ENCODE results near the gene SLC41A3.
"Not testable (repeated sequence)": the region's sequence is repeated elsewhere in the genome, so short reads cannot be mapped to it uniquely, and the experiment has no call there.

SLC41A3 gene

GRCh38 chr3:126051234-126051633 is 32.7 kb downstream of the SLC41A3 start:
- no peak for DNase-seq

- no peak for DNase-seq
These were observed 33.3 kb downstream of the SLC41A3 start for GRCh38 chr3:126050626-126051025.

GRCh38 chr3:126050050-126050392 is 33.9 kb downstream of the SLC41A3 start:
- DNase-seq, result no peak

- no peak for DNase-seq
These were observed 34.5 kb downstream of the SLC41A3 start for GRCh38 chr3:126049289-126050049.

- no peak for DNase-seq
These were observed 43.5 kb downstream of the SLC41A3 start for GRCh38 chr3:126040386-126040785.

- no peak for DNase-seq
These were observed 44.1 kb downstream of the SLC41A3 start for GRCh38 chr3:126039870-126040269.

GRCh38 chr3:126038791-126039190 is 45.1 kb downstream of the SLC41A3 start:
- DNase-seq, result not testable (repeated sequence)

- no peak for DNase-seq
These were observed 47.8 kb downstream of the SLC41A3 start for GRCh38 chr3:126036056-126036549.

GRCh38 chr3:126035362-126036050 is 48.4 kb downstream of the SLC41A3 start:
- DNase-seq, result no peak

- no peak for DNase-seq
These were observed 49.2 kb downstream of the SLC41A3 start for GRCh38 chr3:126034481-126035361.

GRCh38 chr3:126033765-126034164 is 50.2 kb downstream of the SLC41A3 start:
- no peak for DNase-seq

- no peak for DNase-seq
These were observed 50.7 kb downstream of the SLC41A3 start for GRCh38 chr3:126033051-126033745.

- no peak for DNase-seq
These were observed 51.9 kb downstream of the SLC41A3 start for GRCh38 chr3:126031981-126032471.

- no peak for DNase-seq
These were observed 53.5 kb downstream of the SLC41A3 start for GRCh38 chr3:126030455-126030854.

- no peak for DNase-seq
These were observed 54.7 kb downstream of the SLC41A3 start for GRCh38 chr3:126029241-126029640.

GRCh38 chr3:126028096-126028495 is 55.8 kb downstream of the SLC41A3 start:
- no peak for DNase-seq

GRCh38 chr3:126026761-126027160 is 57.2 kb downstream of the SLC41A3 start:
- DNase-seq, result no peak

- DNase-seq, result no peak
These were observed 57.6 kb downstream of the SLC41A3 start for GRCh38 chr3:126026277-126026751.

- DNase-seq, result no peak
These were observed 58.1 kb downstream of the SLC41A3 start for GRCh38 chr3:126025862-126026261.

- DNase-seq, result no peak
These were observed 58.7 kb downstream of the SLC41A3 start for GRCh38 chr3:126025116-126025729.

GRCh38 chr3:126024049-126024854 is 59.7 kb downstream of the SLC41A3 start:
- DNase-seq, result no peak
